Tibial nerve (tissue), 3 donors: Measurements from ENCODE around the gene XYLT1.

Source experiments
- POLR2A ChIP-seq, 2 donors: fragments of 450-650 bp; IDR thresholded peaks; one replicate each; pipeline ENCODE4 v1.6.1; 2017; ENCODE audit warnings: antibody characterized with exemption in 2 of 2, mild to moderate bottlenecking in 2 of 2, moderate library complexity in 2 of 2
- TF ChIP-seq, protein P1 (sequence below), 5 experiments: fragments of 200-600 bp in 3 of 5; fragments of 450-650 bp in 2 of 5; sonication (generic) in 3 of 5; IDR thresholded peaks; one replicate each; pipeline ENCODE4 v1.5.1; 2016 to 2019; ENCODE audit warnings: antibody characterized with exemption in 5 of 5, mild to moderate bottlenecking in 3 of 5, moderate library complexity in 2 of 5

DNA sequence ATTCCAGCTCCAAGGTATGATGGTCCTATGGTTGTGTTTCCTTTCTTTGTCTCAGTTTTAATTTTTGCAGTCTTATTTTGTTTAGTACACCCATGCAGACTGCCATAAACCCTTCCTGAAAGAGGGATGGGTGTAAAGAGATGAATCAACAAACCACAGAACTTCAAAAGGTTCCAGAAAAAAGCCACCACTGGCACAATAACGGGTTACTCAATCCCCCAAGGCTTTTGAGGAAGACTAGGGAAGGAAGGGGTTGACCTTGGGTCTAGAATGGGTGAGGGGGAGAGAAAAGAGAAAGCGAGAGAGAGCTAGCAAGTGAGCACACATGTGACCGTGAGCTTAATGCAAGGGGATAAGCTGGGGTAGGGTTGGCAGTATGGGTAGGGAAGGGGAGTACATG, 168.1 kb downstream of the XYLT1 start:
- TF ChIP-seq POLR2A (IDR thresholded peaks at IDR 0.05) = no peak
- TF ChIP-seq, protein P1, sequence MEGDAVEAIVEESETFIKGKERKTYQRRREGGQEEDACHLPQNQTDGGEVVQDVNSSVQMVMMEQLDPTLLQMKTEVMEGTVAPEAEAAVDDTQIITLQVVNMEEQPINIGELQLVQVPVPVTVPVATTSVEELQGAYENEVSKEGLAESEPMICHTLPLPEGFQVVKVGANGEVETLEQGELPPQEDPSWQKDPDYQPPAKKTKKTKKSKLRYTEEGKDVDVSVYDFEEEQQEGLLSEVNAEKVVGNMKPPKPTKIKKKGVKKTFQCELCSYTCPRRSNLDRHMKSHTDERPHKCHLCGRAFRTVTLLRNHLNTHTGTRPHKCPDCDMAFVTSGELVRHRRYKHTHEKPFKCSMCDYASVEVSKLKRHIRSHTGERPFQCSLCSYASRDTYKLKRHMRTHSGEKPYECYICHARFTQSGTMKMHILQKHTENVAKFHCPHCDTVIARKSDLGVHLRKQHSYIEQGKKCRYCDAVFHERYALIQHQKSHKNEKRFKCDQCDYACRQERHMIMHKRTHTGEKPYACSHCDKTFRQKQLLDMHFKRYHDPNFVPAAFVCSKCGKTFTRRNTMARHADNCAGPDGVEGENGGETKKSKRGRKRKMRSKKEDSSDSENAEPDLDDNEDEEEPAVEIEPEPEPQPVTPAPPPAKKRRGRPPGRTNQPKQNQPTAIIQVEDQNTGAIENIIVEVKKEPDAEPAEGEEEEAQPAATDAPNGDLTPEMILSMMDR (IDR thresholded peaks at IDR 0.05) = no peak
